Naive thymus-derived CD4-positive, alpha-beta T cell (primary cell): ENCODE measurements around the gene C4A. TPM values are rescaled to one million over a fixed set of nuclear protein-coding genes. Genes with fewer than 3 reads are reported as not detected.
"Not testable (repeated sequence)": the region's sequence is repeated elsewhere in the genome, so short reads cannot be mapped to it uniquely, and the experiment has no call there.

Source experiments
- ATAC-seq: fragments of 150-1000 bp; cut with Tn5 transposase; 2 replicates; pipeline ENCODE4 v1.10.0; 2021; ENCODE audit warnings: mild to moderate bottlenecking, moderate library complexity
- CTCF ChIA-PET: fragments of 350-600 bp; sonication (Branson Sonifier 250); formaldehyde crosslinking; loops from one replicate; lab custom pipeline; 2021; ENCODE audit warnings: antibody characterized with exemption; lab: Charles Lee
- POLR2A ChIA-PET: fragments of 350-600 bp; sonication (Branson Sonifier 250); formaldehyde crosslinking; loops from one replicate; lab custom pipeline; 2021; ENCODE audit warnings: antibody characterized with exemption, inconsistent platforms; lab: Charles Lee
- DNase-seq, 9 donors: peaks; one replicate each; pipeline versions ENCODE4 v3.0.0 to v3.0.0-alpha.2; 2020 to 2022; ENCODE audit warnings: mixed read lengths in 1 of 9
- H3K27ac ChIP-seq: one replicate; pipeline ENCODE4 v1.7.0; 2013; ENCODE audit warnings: mild to moderate bottlenecking, low read depth, low read length, moderate library complexity
- H3K27me3 ChIP-seq, 2 donors: one replicate each; pipeline ENCODE4 v1.7.0; 2013; ENCODE audit warnings: low read length in 2 of 2, mild to moderate bottlenecking in 2 of 2, moderate library complexity in 2 of 2; ENCODE audit not compliant: control insufficient read depth in 2 of 2, insufficient read depth in 2 of 2
- H3K36me3 ChIP-seq, 3 experiments: 1 replicate in 2 of 3; 2 replicates in 1 of 3; pipeline ENCODE4 v1.7.0; 2013; ENCODE audit warnings: low read length in 3 of 3, mild to moderate bottlenecking in 3 of 3, moderate library complexity in 1 of 3; ENCODE audit not compliant: insufficient read depth in 3 of 3, control insufficient read depth in 2 of 3
- H3K4me1 ChIP-seq, 2 donors: one replicate each; pipeline ENCODE4 v1.7.0; 2013; ENCODE audit warnings: low read length in 2 of 2, mild to moderate bottlenecking in 2 of 2, moderate library complexity in 1 of 2; ENCODE audit not compliant: control insufficient read depth in 2 of 2, insufficient read depth in 2 of 2
- H3K4me3 ChIP-seq: 2 replicates; pipeline ENCODE4 v1.7.0; 2013; ENCODE audit warnings: mild to moderate bottlenecking, low read length
- H3K9me3 ChIP-seq, 3 experiments: 1 replicate in 2 of 3; 2 replicates in 1 of 3; pipeline ENCODE4 v1.7.0; 2013; ENCODE audit warnings: low read length in 3 of 3; ENCODE audit not compliant: control insufficient read depth in 2 of 3
- H3K27ac Mint-ChIP-seq, 9 donors: one replicate each; pipeline ENCODE4 v1.8.0; 2020 to 2022; ENCODE audit warnings: mixed read lengths in 9 of 9, mild to moderate bottlenecking in 8 of 9, moderate library complexity in 5 of 9, inconsistent platforms in 2 of 9
- H3K27me3 Mint-ChIP-seq, 5 donors: one replicate each; pipeline ENCODE4 v1.8.0; 2021 to 2022; ENCODE audit warnings: mixed read lengths in 5 of 5, mild to moderate bottlenecking in 1 of 5
- H3K36me3 Mint-ChIP-seq, 5 donors: one replicate each; pipeline ENCODE4 v1.8.0; 2020 to 2022; ENCODE audit warnings: mixed read lengths in 5 of 5, mild to moderate bottlenecking in 3 of 5, inconsistent platforms in 1 of 5
- H3K4me1 Mint-ChIP-seq, 7 donors: one replicate each; pipeline ENCODE4 v1.8.0; 2020 to 2022; ENCODE audit warnings: mixed read lengths in 7 of 7, mild to moderate bottlenecking in 3 of 7, inconsistent platforms in 1 of 7
- H3K4me3 Mint-ChIP-seq, 10 donors: one replicate each; pipeline ENCODE4 v1.8.0; 2020 to 2022; ENCODE audit warnings: mild to moderate bottlenecking in 10 of 10, mixed read lengths in 10 of 10, moderate library complexity in 6 of 10, inconsistent platforms in 2 of 10
- H3K9me3 Mint-ChIP-seq, 11 donors: one replicate each; pipeline ENCODE4 v1.8.0; 2020 to 2022; ENCODE audit warnings: mixed read lengths in 11 of 11, mild to moderate bottlenecking in 4 of 11, inconsistent platforms in 1 of 11, moderate library complexity in 1 of 11
- intact Hi-C, 2 donors: fragments of 100-400 bp; cut with micrococcal nuclease; formaldehyde crosslinking; loops; one replicate each; pipeline ENCODE4 v1.15.1; 2023
- polyA plus RNA-seq, 2 donors: library from polyadenylated mRNA; unstranded; fragments of 300-500 nt; fragmentation: Illumina TruSeq; gene quantifications; one replicate each; pipeline ENCODE4 v1.2.3, GENCODE V29; 2021
- total RNA-seq, 6 experiments: library from RNA in 5 of 6; stranded (reverse) in 5 of 6; gene quantifications; 1 replicate in 5 of 6; 2 replicates in 1 of 6; pipeline ENCODE4 v1.2.3 and lab custom pipeline; 2021 to 2026

The C4A gene
- total and polyA plus RNA-seq, 7 experiments from 2014 or later, result 3.2 to 9.0 (median 8.0) TPM; not detected in 2

DNA sequence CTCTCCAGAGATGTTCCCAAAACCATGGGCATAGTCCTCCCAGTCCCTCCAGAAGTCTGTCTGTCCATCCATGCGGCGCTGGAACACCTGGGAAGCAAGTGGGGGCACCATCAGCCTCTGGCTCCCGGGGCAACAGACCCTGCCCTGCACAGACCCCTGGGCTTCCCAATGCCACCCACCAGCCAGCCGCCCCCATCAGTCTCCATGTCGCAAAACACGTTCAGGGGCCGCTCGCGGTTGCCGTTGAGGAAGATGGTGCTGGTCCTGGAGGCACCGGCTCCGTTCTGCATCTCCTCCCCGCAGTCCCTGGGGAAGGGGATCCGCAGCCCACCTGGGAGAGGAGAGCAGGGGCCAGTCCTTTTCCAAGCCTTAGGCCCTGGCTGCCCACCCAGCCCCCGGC lies 60.4 kb downstream of the C4A start:
- ATAC-seq, CTCF ChIA-PET, POLR2A ChIA-PET, H3K36me3 Mint-ChIP-seq, H3K27ac Mint-ChIP-seq, H3K27me3 ChIP-seq, DNase-seq, H3K4me1 Mint-ChIP-seq, H3K27ac ChIP-seq, H3K27me3 Mint-ChIP-seq, H3K4me3 ChIP-seq, intact Hi-C loops, H3K9me3 Mint-ChIP-seq, H3K36me3 ChIP-seq, H3K4me1 ChIP-seq, H3K9me3 ChIP-seq, H3K4me3 Mint-ChIP-seq: not testable (repeated sequence)

- CTCF ChIA-PET, H3K36me3 Mint-ChIP-seq, H3K9me3 Mint-ChIP-seq, H3K4me3 Mint-ChIP-seq, H3K4me3 ChIP-seq, DNase-seq, ATAC-seq, H3K4me1 ChIP-seq, H3K27me3 ChIP-seq, POLR2A ChIA-PET, H3K27ac Mint-ChIP-seq, H3K27ac ChIP-seq, H3K4me1 Mint-ChIP-seq, H3K36me3 ChIP-seq, intact Hi-C loops, H3K27me3 Mint-ChIP-seq, H3K9me3 ChIP-seq: not testable (repeated sequence)
Measured at GRCh38 chr6:32043589-32044380, 61.9 kb downstream of the C4A start.

DNA sequence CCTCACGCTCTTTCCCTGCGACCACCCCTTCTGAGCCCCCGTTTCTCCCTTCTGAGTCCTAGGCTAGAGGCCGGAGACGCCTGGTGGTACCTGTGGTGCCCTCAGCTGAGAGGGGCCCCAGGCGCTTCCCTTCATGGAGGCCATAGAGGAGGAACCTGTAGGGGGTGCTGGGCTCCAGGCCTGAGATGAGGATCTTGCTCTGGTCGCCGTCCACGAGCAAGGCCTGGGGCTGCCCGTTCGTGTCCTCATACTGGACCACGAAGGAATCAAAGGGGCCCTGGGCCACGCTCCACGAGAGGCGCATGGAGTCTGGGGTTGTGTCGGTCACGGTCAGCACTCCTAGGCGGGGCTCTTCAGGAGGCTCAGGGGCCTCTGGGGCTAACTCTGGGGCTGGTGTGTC lies 63.1 kb downstream of the C4A start:
- H3K27ac Mint-ChIP-seq, POLR2A ChIA-PET, H3K27ac ChIP-seq, H3K9me3 Mint-ChIP-seq, H3K4me1 ChIP-seq, H3K36me3 Mint-ChIP-seq, ATAC-seq, H3K9me3 ChIP-seq, H3K27me3 Mint-ChIP-seq, intact Hi-C loops, H3K4me3 ChIP-seq, H3K27me3 ChIP-seq, H3K36me3 ChIP-seq, H3K4me1 Mint-ChIP-seq, CTCF ChIA-PET, H3K4me3 Mint-ChIP-seq, DNase-seq: not testable (repeated sequence)

DNA sequence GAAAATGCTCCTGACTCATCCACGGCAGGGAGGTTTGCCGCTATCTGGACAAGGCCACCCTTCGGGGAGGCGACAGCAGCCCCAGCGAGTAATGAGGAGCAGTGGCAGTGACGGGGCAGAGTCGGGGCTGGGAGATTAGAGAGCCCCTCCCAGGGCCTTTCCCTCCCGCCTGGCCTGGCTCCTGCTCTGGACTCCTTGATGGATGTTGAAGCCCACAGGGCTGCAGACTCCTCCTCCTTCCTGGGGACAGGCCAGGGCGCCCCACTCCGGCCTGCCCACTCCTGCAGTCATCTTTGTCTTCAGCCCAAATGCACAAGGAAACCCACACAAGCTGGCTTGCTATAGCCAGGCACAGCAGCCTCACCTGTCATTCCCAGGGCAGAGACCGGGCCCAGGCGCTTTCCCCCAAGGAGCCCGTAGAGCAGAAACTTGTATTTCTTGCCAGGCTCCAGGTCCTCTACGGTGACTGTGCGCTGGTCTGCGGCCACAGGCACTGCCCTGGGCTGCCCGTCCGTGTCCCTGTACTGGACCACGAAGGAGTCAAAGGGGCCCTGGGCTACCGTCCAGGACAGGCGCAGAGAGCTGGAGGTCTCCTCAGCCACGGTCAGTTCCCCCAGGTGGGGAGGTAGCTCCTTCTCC lies 64.1 kb downstream of the C4A start:
- Mint-ChIP-seq H3K4me3 (no peak overlapping the region), H3K36me3 (no peaks in the 10 kb centered on the region), H3K4me1 (peaks cover 0 to 6% (median 5%) of the 10 kb centered on the region in 7 donors), H3K27ac (no peak overlapping the region), H3K9me3 (no peaks in the 10 kb centered on the region), H3K27me3 (peaks cover 0 to 2% (median 0%) of the 10 kb centered on the region in 5 donors)
- no peaks in the 10 kb centered on the region for H3K4me1 ChIP-seq
- H3K27ac ChIP-seq, result no peak overlapping the region
- intact Hi-C loops, result no loop called here
- no peaks in the 10 kb centered on the region for H3K27me3 ChIP-seq
- H3K36me3 ChIP-seq, result no peaks in the 10 kb centered on the region
- H3K4me3 ChIP-seq, result no peak overlapping the region
- ATAC-seq (no peak), DNase-seq (no peak)
- no peaks in the 10 kb centered on the region for H3K9me3 ChIP-seq
- CTCF ChIA-PET, result no interaction called here
- POLR2A ChIA-PET, result no interaction called here

- DNase-seq (no peak), ATAC-seq (no peak)
- H3K27me3 Mint-ChIP-seq, result peaks cover 0 to 2% (median 0%) of the 10 kb centered on the region in 5 donors
- no peak overlapping the region for H3K4me3 ChIP-seq
- intact Hi-C loops, result no loop called here
- CTCF ChIA-PET, result no interaction called here
- no peaks in the 10 kb centered on the region for H3K9me3 ChIP-seq
- no peak overlapping the region for H3K27ac Mint-ChIP-seq
- no peak overlapping the region for H3K4me3 Mint-ChIP-seq
- H3K36me3 Mint-ChIP-seq, result peaks cover 0 to under 1% (median 0%) of the 10 kb centered on the region in 5 donors
- H3K9me3 Mint-ChIP-seq, result no peaks in the 10 kb centered on the region
- H3K36me3 ChIP-seq, result no peaks in the 10 kb centered on the region
- no peak overlapping the region for H3K27ac ChIP-seq
- no peaks in the 10 kb centered on the region for H3K27me3 ChIP-seq
- POLR2A ChIA-PET, result no interaction called here
- peaks cover 0 to 6% (median 5%) of the 10 kb centered on the region in 7 donors for H3K4me1 Mint-ChIP-seq
- no peaks in the 10 kb centered on the region for H3K4me1 ChIP-seq
Measured at GRCh38 chr6:32046450-32047083, 64.7 kb downstream of the C4A start.

GRCh38 chr6:32047084-32047478 lies 65.2 kb downstream of the C4A start:
- CTCF ChIA-PET, result no interaction called here
- ATAC-seq, result no peak
- no peak overlapping the region for H3K27ac ChIP-seq

More at GRCh38 chr6:32047084-32047478, 65.2 kb downstream of the C4A start:
- Histone ChIP-seq H3K4me1 (no peaks in the 10 kb centered on the region), H3K9me3 (no peaks in the 10 kb centered on the region), H3K27me3 (no peaks in the 10 kb centered on the region), H3K4me3 (no peak overlapping the region), H3K36me3 (no peaks in the 10 kb centered on the region)
- Mint-ChIP-seq H3K4me1 (peaks cover 0 to 6% (median 5%) of the 10 kb centered on the region in 7 donors), H3K4me3 (no peak overlapping the region), H3K9me3 (no peaks in the 10 kb centered on the region), H3K36me3 (peaks cover 0 to 4% (median 0%) of the 10 kb centered on the region in 5 donors), H3K27ac (no peak overlapping the region), H3K27me3 (peaks cover 0 to 2% (median 0%) of the 10 kb centered on the region in 5 donors)
- intact Hi-C loops, result no loop called here
- no peak for DNase-seq
- POLR2A ChIA-PET, result no interaction called here
